HG03159 (cell line): ENCODE data around the gene PHTF2.

Experiments used
- ATAC-seq: cut with Tn5 transposase; IDR thresholded peaks from one replicate; pipeline ENCODE4 v1.9.1; 2021; ENCODE audit warnings: mild to moderate bottlenecking, moderate library complexity; ENCODE audit not compliant: unreplicated experiment

Gene PHTF2

DNA sequence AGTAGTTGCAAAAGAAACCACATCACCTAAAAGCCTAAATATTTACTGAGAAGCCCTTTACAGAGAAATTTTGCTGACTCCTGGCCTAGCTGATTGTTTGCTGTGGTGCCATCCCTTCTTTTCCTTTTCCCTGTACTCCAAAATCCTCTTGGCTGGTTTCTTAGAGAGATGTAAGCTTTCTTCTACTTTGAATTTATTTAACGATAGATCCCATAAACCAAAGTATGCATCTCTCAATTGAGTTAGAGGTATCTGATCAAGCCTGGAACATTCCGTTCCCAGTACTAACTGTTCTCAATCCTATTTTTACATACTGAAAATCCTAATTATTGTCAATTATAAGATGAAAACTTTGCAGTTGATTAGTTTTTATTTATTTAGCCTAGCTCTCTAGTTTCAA lies 6.6 kb upstream of the PHTF2 start:
- no peak for ATAC-seq

- ATAC-seq: no peak
These were observed 4.6 kb upstream of the PHTF2 start for GRCh38 chr7:77794000-77794399.

GRCh38 chr7:77796109-77796508 lies 2.5 kb upstream of the PHTF2 start:
- ATAC-seq: no peak

- ATAC-seq: no peak
These were observed 1.6 kb upstream of the PHTF2 start for GRCh38 chr7:77796960-77797359.

GRCh38 chr7:77797734-77798393 lies 709 bp upstream of the PHTF2 start:
- peak; percentile 31 for ATAC-seq

DNA sequence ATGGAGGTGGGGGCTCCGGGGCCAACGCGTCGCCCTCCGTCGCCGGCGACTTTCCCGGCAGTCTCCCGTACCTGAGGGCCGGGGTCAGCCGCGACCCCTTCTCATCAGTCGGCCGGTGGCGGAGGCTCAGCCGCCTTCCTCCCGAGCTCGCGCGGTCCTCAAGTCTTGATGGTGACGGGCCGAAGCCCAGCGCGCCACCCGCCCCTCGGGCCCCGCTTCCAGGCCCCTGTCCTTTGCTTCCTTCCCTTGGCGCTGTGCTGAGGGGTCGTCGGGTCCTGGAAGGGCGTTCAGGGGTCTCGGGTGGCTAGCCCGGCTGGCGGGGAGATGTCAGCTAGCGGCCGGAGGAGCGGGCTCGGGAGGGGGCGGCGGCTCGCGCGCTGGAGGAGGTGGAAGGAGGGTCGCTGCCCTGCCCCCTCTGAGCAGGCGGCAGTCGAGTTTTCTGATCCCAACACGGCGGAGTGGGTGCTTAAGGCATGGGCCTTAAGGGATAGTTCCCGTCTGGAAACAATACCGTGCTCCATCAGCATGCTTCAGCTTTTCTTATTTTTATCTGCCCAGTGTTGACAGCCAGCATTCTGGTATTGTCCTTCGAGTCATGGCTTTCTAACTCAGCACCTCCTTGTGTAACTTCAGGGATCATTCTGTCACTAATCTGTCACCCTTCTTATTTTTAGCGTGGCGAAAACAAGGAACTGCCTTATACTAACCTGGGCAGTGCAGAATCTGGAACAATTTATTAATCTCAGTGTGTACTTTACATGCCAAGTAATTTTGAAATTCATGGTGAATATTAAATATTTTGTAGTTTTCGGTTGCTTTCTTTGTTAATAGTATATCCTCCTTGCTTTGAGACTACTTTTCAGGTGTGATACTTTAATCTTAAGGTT lies 748 bp downstream of the PHTF2 start:
- ATAC-seq: peak; percentile 9

DNA sequence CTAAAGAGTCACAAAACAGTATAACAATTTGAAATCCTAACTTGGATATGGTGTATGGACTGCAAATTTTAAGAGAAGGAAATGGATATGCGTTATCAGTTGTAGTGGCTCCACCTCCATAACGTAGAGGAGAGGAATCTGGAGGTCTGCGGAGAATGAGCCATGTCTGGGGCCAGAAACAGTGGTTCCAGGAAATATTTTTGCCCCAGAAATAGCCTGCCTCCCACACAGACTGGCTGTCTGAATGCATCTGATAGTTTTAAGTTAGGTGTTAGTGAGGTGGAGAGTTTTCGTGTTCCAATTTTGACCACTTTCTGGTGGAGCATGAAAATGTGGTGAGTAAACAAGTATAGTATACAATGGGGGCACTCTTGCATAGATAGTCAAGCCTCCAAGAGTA lies 1.6 kb downstream of the PHTF2 start:
- no peak for ATAC-seq

GRCh38 chr7:77800730-77801129 lies 2.2 kb downstream of the PHTF2 start:
- no peak for ATAC-seq

- ATAC-seq: no peak
These were observed 4.2 kb downstream of the PHTF2 start for GRCh38 chr7:77802557-77803405.

GRCh38 chr7:77806425-77806824 lies 7.9 kb downstream of the PHTF2 start:
- ATAC-seq: no peak

GRCh38 chr7:77808517-77808916 lies 9.9 kb downstream of the PHTF2 start:
- no peak for ATAC-seq

DNA sequence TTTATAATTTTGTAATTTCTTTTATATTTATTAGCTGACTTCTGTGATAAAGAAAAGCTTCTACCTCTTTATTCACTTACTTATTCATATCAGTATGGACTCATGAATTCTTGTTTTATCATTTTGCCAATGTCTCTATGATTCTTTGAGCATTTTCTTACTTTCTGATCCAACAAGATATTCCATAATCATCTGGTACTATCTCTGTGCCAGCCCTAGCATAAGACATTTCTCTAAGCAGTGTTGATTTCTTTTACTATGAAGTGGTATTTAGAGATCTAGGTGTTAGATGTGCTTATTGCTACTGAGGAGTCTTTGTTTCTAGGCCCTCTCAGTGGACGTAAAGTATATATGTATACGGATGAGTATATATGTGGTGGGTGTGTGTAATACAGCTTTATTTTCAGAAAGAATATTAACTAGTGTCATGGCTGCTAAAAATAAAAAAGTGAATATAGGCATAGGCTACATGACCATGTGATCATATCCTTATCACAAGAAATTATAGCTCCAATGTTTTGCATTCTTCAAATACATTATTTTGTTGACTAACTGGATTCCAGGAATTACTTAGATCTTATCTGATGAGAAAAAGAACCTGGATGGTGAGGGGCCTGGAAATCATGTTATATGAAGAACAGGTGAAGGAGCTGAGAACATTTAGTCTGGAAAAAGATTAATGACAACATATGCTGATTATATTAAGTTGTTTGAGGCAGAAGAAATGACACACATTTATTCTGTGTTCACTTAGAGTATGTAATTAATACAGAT lies 13.1 kb downstream of the PHTF2 start:
- ATAC-seq: no peak

GRCh38 chr7:77812290-77812685 lies 13.7 kb downstream of the PHTF2 start:
- no peak for ATAC-seq

- ATAC-seq: no peak
These were observed 14.6 kb downstream of the PHTF2 start for GRCh38 chr7:77813180-77813579.

DNA sequence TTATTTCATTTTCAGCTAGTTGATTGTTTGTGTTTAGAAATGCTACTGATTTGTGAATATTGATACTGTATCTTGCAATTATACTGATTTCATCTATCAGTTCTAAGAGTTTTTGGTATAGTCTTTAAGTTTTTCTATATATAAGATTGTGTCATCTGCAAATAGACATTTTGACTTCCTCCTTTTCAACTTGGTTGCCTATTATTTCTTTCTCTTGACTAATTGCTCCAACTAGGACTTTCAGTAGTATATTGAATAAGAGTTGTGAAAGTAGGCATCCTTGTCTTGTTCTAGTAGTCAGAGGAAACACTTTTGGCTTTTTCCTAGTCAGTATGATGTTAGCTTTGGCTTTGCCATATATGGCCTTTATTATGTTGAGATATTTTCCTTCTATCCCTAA lies 20.4 kb downstream of the PHTF2 start:
- ATAC-seq: no peak

DNA sequence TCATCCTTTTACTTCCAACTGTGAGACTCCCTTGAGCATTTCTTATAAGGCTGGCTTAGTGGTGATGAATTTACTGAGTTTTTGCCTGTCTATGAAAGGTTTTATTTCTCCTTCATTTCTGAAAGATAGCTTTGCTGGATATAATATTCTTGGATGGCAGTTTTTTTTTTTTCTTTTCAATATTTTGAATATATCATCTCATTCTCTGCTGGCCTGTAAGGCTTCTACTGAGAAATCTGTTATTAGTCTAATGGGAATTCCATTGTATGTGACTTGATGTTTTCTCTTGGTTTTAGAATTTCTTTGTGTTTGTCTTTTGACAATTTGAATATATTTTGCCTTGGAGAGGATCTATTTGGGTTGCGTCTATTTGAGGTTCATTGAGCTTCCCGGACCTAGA lies 22.4 kb downstream of the PHTF2 start:
- no peak for ATAC-seq

DNA sequence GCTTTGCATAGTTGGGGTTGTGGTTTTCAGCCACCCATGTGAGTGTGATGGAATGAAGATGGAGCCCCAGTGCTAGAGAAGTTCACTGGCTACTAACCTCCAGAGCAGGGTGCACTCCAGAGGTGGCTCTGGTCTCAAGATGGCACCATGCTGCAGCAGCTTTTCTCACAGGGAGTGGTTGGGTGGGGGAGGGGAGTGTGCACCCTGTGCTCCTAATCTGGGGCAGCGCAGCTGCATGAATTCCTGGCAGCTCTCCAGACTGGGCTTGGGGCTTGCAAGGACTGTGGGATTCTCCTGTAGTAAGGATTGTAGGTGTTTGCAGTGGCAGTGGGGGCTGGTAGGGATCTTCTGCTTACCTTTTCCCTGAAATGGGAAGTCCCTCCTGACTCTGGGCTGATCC lies 23.7 kb downstream of the PHTF2 start:
- no peak for ATAC-seq

DNA sequence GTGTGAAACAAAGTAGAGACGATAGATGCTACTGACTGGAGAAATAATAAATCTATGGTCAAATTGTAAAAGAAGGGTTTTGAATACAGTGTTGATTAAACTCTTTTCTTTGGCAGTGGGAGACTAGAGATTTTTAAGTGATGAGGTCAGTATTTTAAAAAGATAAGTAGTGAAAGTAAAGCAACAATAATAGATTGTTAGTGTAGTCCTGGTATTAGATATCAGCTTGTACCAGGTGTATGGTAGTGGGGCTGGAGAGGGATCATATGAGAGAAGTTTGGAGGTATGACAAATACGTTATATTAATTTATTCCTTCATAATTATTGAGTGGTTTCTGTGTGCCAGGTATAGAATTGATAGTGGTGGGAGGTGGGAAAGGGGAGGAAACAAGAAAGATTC lies 25.2 kb downstream of the PHTF2 start:
- peak; percentile 31 for ATAC-seq

DNA sequence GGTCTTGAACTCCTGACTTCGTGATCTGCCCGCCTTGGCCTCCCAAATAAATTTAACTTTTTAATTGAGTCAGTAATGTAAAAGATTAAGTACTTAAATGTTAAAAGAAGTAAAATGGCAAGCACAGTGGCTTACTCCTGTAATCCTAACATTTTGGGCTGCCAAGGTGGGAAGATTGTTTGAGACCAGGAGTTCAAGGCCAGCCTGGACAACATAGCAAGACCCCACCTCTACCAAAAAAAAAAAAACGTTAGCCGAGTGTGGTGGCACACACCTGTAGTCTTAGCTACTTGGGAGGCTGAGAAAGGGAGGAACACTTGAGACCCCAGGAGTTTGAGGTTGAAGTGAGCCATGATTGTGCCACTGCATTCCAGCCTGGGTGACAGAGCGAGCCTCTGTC lies 26.1 kb downstream of the PHTF2 start:
- no peak for ATAC-seq

DNA sequence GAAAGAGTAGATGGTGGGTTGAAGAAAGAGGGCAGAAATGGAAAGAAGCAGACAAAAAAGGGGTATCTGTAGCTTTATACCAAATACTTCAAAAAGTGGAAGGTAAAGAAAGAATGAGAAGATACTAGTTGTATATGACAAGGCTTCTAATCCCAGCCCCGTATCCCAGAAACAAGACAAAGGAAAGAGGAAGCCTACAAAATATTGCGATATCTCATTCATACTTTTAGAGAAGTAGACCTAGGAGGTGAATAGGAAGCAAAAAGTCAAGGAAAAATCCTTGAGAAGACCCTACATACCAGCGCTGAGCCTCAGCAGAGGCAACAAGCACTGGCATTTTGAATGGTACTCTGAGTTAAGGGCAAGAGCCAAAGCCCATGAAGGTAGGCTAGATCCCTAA lies 26.6 kb downstream of the PHTF2 start:
- ATAC-seq: no peak

GRCh38 chr7:77826300-77826699 lies 27.7 kb downstream of the PHTF2 start:
- no peak for ATAC-seq
